ENCODE data around the gene GLIS1. TPM values are rescaled to one million over a fixed set of nuclear protein-coding genes. Genes with fewer than 3 reads are reported as not detected.

Gene GLIS1
- total and polyA plus RNA-seq, 2 experiments from 2014 or later: 0.13 to 1.3 TPM

GRCh38 chr1:53539711-53540603, 199.0 kb downstream of the GLIS1 start:
- Histone ChIP-seq H2AFZ (no peak overlapping the region), H3K4me1 (ENCODE audit: insufficient read depth) (peaks cover 8% of the 10 kb centered on the region), H3K9me3 (ENCODE audit: low read depth) (no peaks in the 10 kb centered on the region), H4K20me1 (ENCODE audit: insufficient read depth, poor library complexity, severe bottlenecking) (no peaks in the 10 kb centered on the region), H3K79me2 (no peaks in the 10 kb centered on the region), H3K36me3 (replicated peaks; ENCODE audit: insufficient read depth, low read depth) (no peaks in the 10 kb centered on the region), H3K4me3 (no peak overlapping the region), H3K9me2 (replicated peaks; ENCODE audit: insufficient read depth) (no peaks in the 10 kb centered on the region), H3K27ac (no peak overlapping the region), H3K27me3 (no peaks in the 10 kb centered on the region), H3K4me2 (no peak overlapping the region)
- no peak for TF ChIP-seq EZH2 (IDR thresholded peaks at IDR 0.05; ENCODE audit: borderline replicate concordance)
- no peak for TF ChIP-seq EZH2phosphoT487 (IDR thresholded peaks at IDR 0.05; ENCODE audit: low read depth, severe bottlenecking, unreplicated experiment)
- no peak for TF ChIP-seq CTCF (IDR thresholded peaks at IDR 0.05; ENCODE audit: poor library complexity)
- WGBS (ENCODE audit: low lambda C conversion rate, missing lambda C conversion rate): 91% methylated on average over 22 of the region's 22 CpGs
- DNase-seq (ENCODE audit: low spot score): no peak

GRCh38 chr1:53539226-53539625, 199.7 kb downstream of the GLIS1 start:
- TF ChIP-seq EZH2 (IDR thresholded peaks at IDR 0.05; ENCODE audit: borderline replicate concordance) (no peak), CTCF (IDR thresholded peaks at IDR 0.05; ENCODE audit: poor library complexity) (no peak), EZH2phosphoT487 (IDR thresholded peaks at IDR 0.05; ENCODE audit: low read depth, severe bottlenecking, unreplicated experiment) (no peak)
- no peak for DNase-seq (ENCODE audit: low spot score)
- 91% methylated on average over 2 of the region's 2 CpGs for WGBS (ENCODE audit: low lambda C conversion rate, missing lambda C conversion rate)
- H3K79me2 ChIP-seq: no peaks in the 10 kb centered on the region
- no peaks in the 10 kb centered on the region for H4K20me1 ChIP-seq (ENCODE audit: insufficient read depth, poor library complexity, severe bottlenecking)
- H3K4me2 ChIP-seq: no peak overlapping the region
- H3K4me1 ChIP-seq (ENCODE audit: insufficient read depth): peaks cover 8% of the 10 kb centered on the region
- H3K9me2 ChIP-seq (replicated peaks; ENCODE audit: insufficient read depth): no peaks in the 10 kb centered on the region
- H3K9me3 ChIP-seq (ENCODE audit: low read depth): no peaks in the 10 kb centered on the region
- H2AFZ ChIP-seq: no peak overlapping the region
- no peak overlapping the region for H3K27ac ChIP-seq
- no peaks in the 10 kb centered on the region for H3K36me3 ChIP-seq (replicated peaks; ENCODE audit: insufficient read depth, low read depth)
- H3K27me3 ChIP-seq: no peaks in the 10 kb centered on the region
- no peak overlapping the region for H3K4me3 ChIP-seq

- no peak overlapping the region for H3K4me2 ChIP-seq
- no peak overlapping the region for H2AFZ ChIP-seq
- H3K27ac ChIP-seq: no peak overlapping the region
- 71% methylated on average over 6 of the region's 6 CpGs for WGBS (ENCODE audit: low lambda C conversion rate, missing lambda C conversion rate)
- peaks cover under 1% of the 10 kb centered on the region for H3K4me1 ChIP-seq (ENCODE audit: insufficient read depth)
- no peak overlapping the region for H3K4me3 ChIP-seq
- H3K27me3 ChIP-seq: no peaks in the 10 kb centered on the region
- no peaks in the 10 kb centered on the region for H3K9me3 ChIP-seq (ENCODE audit: low read depth)
- H3K9me2 ChIP-seq (replicated peaks; ENCODE audit: insufficient read depth): no peaks in the 10 kb centered on the region
- H3K79me2 ChIP-seq: no peaks in the 10 kb centered on the region
- H3K36me3 ChIP-seq (replicated peaks; ENCODE audit: insufficient read depth, low read depth): no peaks in the 10 kb centered on the region
- TF ChIP-seq EZH2 (IDR thresholded peaks at IDR 0.05; ENCODE audit: borderline replicate concordance): no peak
- no peak for TF ChIP-seq EZH2phosphoT487 (IDR thresholded peaks at IDR 0.05; ENCODE audit: low read depth, severe bottlenecking, unreplicated experiment)
- no peak for TF ChIP-seq CTCF (IDR thresholded peaks at IDR 0.05; ENCODE audit: poor library complexity)
- H4K20me1 ChIP-seq (ENCODE audit: insufficient read depth, poor library complexity, severe bottlenecking): no peaks in the 10 kb centered on the region
- DNase-seq (ENCODE audit: low spot score): no peak
Observed at GRCh38 chr1:53536606-53537005, 202.4 kb downstream of the GLIS1 start.
